ENCODE measurements around the gene RNF175. TPM values are rescaled to one million over a fixed set of nuclear protein-coding genes. Genes with fewer than 3 reads are reported as not detected.

Gene RNF175
- total RNA-seq, 1 experiment from 2014 or later: 5.4 TPM

- TF ChIP-seq ZNF263 (CRISPR knock-in tag; IDR thresholded peaks at IDR 0.05; ENCODE audit: low read depth): no peak
- no peak for TF ChIP-seq ERG (CRISPR knock-in tag; IDR thresholded peaks at IDR 0.05)
- no peak for TF ChIP-seq GTF2I (CRISPR knock-in tag; conservative IDR thresholded peaks at IDR 0.05)
- TF ChIP-seq NR1H2 (CRISPR knock-in tag; IDR thresholded peaks at IDR 0.05): no peak
- TF ChIP-seq ZNF281 (CRISPR knock-in tag; IDR thresholded peaks at IDR 0.05): no peak
- TF ChIP-seq SOX15 (CRISPR knock-in tag; IDR thresholded peaks at IDR 0.05): no peak
- no peak for TF ChIP-seq ZNF416 (CRISPR knock-in tag; IDR thresholded peaks at IDR 0.05)
- no peak for TF ChIP-seq FOXK1 (CRISPR knock-in tag; IDR thresholded peaks at IDR 0.05)
- TF ChIP-seq OVOL2 (CRISPR knock-in tag; IDR thresholded peaks at IDR 0.05; ENCODE audit: borderline replicate concordance): no peak
- no peak for TF ChIP-seq JAZF1 (CRISPR knock-in tag; IDR thresholded peaks at IDR 0.05)
- TF ChIP-seq MXD4 (CRISPR knock-in tag; IDR thresholded peaks at IDR 0.05; ENCODE audit: borderline replicate concordance): no peak
- TF ChIP-seq ZNF138 (CRISPR knock-in tag; conservative IDR thresholded peaks at IDR 0.05): no peak
- TF ChIP-seq TEAD4 (CRISPR knock-in tag; IDR thresholded peaks at IDR 0.05): no peak
- DNase-seq (ENCODE audit: low spot score) (no peak), ATAC-seq (no peak)
- ChIA-PET POLR2A (interaction anchor here (0.9 kb wide), 1 partner anchor 10 kb away, joined by 3 read pairs; no protein-coding TSS in a partner anchor), CTCF (interaction anchor here (1.2 kb wide), 1 partner anchor 12 kb away, joined by 3 read pairs; no protein-coding TSS in a partner anchor)
- no peaks in the 10 kb centered on the region for H3K27me3 Mint-ChIP-seq (ENCODE audit: low read depth)
- H3K4me1 Mint-ChIP-seq: no peaks in the 10 kb centered on the region
- H3K9me3 Mint-ChIP-seq: peaks cover 11% of the 10 kb centered on the region
- H3K36me3 Mint-ChIP-seq: 0 out of 2 replicates have a peak, but pooled peaks cover 3% of the 10 kb centered on the region
- no peak overlapping the region for H3K27ac Mint-ChIP-seq
- H3K4me3 Mint-ChIP-seq: no peak overlapping the region
These were observed 44.9 kb upstream of the RNF175 start for GRCh38 chr4:153804722-153805121.

- DNase-seq (ENCODE audit: low spot score) (no peak), ATAC-seq (no peak)
- H3K36me3 Mint-ChIP-seq: no peaks in the 10 kb centered on the region
- H3K4me1 Mint-ChIP-seq: peaks cover 15% of the 10 kb centered on the region
- no peak for TF ChIP-seq ZNF232 (CRISPR knock-in tag; IDR thresholded peaks at IDR 0.05)
- no peak for TF ChIP-seq NFATC4 (CRISPR knock-in tag; IDR thresholded peaks at IDR 0.05)
- no peak for TF ChIP-seq ATF1 (CRISPR knock-in tag; IDR thresholded peaks at IDR 0.05)
- TF ChIP-seq IRF2 (CRISPR knock-in tag; IDR thresholded peaks at IDR 0.05; ENCODE audit: borderline replicate concordance, low read depth): no peak
- no peak for TF ChIP-seq FOXJ3 (CRISPR knock-in tag; IDR thresholded peaks at IDR 0.05; ENCODE audit: borderline replicate concordance)
- no peak for TF ChIP-seq ZMAT4 (CRISPR knock-in tag; IDR thresholded peaks at IDR 0.05)
- H3K27me3 Mint-ChIP-seq (ENCODE audit: low read depth): no peaks in the 10 kb centered on the region
- H3K27ac Mint-ChIP-seq: no peak overlapping the region
- H3K9me3 Mint-ChIP-seq: no peaks in the 10 kb centered on the region
- POLR2A ChIA-PET: interaction anchor here (1.4 kb wide), 1 partner anchor 9 kb away, joined by 3 read pairs; no protein-coding TSS in a partner anchor
- H3K4me3 Mint-ChIP-seq: no peak overlapping the region
- CTCF ChIA-PET: interaction anchor here (1.2 kb wide), 1 partner anchor 13 kb away, joined by 3 read pairs; no protein-coding TSS in a partner anchor
These were observed 39.9 kb upstream of the RNF175 start for GRCh38 chr4:153799694-153800074.
